NCI-H2081 (cell line): ENCODE measurements around the gene GFY.
A peak's percentile ranks its signal among the peaks of the same experiment; 100 is the strongest.
"Not testable (repeated sequence)": the region's sequence is repeated elsewhere in the genome, so short reads cannot be mapped to it uniquely, and the experiment has no call there.

ENCODE experiments used
- DNase-seq, 2 experiments: peaks; one replicate each; lab custom pipeline; 2025; lab: John Stamatoyannopoulos, UW

Gene GFY

GRCh38 chr19:49444100-49444700, 19.0 kb downstream of the GFY start:
- not testable (repeated sequence) for DNase-seq

DNA sequence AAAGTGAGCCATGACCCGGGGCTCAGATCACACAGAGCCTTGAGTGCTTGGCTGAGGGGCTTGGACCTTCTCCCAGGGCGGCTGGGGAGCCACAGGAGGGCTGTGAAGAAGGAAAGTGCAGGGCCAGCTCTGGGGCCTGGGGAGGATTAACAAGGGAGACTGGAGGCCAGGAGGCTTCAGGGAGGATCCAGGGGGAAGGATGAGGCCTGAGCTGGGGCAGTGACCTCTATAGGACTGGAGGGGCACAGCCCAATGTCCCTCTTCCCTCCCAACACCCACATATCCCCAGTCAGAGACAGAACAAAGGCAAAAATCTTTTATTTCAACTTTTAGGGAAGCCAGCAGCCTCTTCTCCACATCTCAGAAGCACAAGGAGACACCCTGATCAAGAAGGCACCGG, 20.8 kb downstream of the GFY start:
- no peak for DNase-seq

DNA sequence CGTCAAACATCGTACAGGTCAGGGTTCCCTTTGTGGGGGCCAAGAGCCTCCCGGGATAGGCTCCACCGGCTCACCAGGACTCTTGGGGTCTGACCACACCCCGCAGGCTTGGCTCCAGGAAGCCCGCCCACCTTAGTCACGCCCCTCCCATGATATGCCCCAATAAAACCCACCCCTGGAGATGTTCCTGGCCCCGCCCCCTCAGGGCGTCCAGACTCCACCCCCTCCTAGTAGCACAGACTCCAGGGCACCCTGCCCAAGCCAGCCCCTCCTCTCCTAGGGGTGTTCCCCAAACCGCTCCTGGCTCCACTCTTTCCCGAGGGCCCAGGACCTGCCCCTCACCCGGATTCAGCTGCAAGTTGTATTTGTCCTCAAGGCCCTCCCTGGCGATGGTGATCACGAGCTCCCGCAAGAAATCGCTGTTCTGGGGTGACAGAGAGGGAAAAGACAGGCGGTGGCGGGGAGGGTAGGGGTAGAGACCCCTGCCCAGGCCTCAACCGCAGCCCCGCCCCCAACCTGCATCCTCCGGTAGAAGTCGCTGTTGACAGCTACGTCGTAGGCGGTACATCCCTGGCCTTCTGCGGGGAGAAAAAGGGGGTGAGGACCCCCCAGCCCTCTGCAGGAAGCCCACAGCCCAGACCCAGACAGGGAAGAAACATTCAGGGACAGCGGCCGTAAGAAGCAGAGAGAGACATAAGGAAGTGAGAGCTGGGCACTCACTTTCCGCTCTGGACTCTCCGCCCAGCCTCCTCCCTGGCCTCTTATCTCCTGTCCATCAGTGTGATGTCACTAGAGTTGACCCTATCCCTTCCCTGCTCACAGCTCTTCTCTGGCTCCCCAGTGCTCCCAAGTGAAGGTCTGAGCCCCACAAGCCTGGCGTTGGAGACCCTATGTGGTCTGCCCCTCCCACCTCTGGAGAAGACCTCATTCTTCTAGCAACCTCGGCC, 22.6 kb downstream of the GFY start:
- no peak for DNase-seq

GRCh38 chr19:49448432-49448786, 23.2 kb downstream of the GFY start:
- no peak for DNase-seq

- DNase-seq = no peak
Measured at GRCh38 chr19:49450405-49450804, 25.2 kb downstream of the GFY start.

- DNase-seq = peak; percentile 98 to 99
Measured at GRCh38 chr19:49451430-49452181, 26.4 kb downstream of the GFY start, which contains the start of gene PIH1D1. TSS of gene PIH1D1 (minus strand) at chr19:49451814. CDS start at chr19:49451574, 240 bp downstream.

DNA sequence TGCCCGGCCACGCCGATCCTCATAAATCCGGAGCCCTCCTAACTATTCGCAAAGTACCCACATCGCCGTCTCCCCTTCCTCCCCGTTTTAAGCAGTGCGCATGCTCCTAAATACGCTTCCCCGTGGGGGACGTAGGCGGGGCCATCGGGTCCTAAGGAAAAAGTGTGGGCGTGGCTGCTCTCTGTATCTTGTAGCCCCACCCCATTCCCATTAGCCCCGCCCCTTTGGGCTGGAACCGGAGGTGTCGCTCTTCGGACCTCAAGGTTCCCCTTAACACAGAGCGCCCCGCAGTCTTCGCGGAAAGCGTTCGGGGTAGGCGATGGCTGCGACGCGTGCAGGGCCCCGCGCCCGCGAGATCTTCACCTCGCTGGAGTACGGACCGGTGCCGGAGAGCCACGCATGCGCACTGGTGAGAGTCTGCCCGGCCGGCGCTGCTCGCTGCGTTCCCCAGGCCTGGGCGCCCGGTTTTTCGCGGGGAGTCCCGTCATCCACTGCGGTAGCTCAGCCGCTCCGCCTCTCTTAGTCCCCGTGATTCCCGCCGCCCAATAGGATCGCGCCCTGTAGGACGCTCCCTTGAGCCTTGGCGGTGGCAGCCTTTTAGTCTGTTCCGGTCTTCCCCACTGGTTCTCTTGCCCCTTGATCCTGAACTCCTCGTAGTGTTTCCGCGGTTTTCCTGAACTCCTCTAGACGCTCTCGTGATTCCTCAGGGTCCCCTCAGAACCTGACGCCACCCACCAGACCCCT, 28.0 kb downstream of the GFY start, which contains the start of gene ALDH16A1:
TSS of gene ALDH16A1 (plus strand) at position 213 of the 744 bp plus-strand sequence. CDS start at position 320, 107 bp downstream.
- peak; percentile 97 to 98 for DNase-seq

- DNase-seq = no peak
Measured at GRCh38 chr19:49453757-49454240, 28.6 kb downstream of the GFY start.

- DNase-seq = no peak
Measured at GRCh38 chr19:49455773-49456172, 30.6 kb downstream of the GFY start.

GRCh38 chr19:49456326-49456725, 31.1 kb downstream of the GFY start:
- no peak for DNase-seq

DNA sequence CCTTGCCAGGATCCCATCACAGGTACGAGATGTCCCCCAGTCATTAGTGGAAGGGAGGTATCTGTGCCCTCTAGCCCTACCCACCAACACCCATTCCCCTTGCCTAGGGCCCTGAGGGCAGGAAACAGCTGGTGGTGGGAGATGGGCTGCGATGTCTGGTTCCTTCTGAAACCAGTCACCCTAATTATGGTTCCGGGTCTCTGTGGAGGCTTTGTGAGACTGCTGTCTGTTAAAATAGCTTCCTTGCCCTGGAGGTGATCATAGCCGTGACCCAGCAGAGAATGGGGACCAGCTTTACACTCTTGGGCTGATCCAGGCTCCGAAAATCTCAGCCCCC, 33.3 kb downstream of the GFY start:
- DNase-seq = no peak

DNA sequence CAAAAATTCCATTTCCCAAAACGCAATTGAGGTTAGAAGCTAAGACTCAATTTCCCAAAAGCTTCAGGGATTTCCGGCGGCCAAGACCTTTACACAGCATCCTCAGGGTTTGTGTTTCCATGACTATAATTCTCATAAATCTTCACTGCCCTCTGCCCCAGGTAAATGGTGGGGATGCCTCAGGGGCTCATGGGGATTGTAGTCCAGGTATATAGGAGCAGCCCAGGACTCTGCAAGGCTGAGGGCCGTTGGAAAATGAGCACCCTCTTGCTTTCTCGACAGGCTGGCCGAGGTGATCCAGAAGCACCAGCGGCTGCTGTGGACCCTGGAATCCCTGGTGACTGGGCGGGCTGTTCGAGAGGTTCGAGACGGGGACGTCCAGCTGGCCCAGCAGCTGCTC, 34.2 kb downstream of the GFY start:
- DNase-seq = no peak

DNA sequence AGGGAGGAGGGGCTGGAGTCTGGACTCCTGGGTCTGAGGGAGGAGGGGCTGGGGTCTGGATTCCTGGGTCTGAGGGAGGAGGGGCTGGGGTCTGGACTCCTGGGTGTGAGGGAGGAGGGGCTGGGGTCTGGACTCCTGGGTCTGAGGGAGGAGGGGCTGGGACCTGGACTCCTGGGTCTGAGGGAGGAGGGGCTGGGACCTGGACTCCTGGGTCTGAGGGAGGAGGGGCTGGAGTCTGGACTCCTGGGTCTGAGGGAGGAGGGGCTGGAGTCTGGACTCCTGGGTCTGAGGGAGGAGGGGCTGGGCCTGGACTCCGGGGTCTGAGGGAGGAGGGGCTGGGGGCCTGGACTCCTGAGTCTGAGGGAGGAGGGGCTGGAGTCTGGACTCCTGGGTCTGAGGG, 35.9 kb downstream of the GFY start:
- not testable (repeated sequence) for DNase-seq

- DNase-seq = no peak
Measured at GRCh38 chr19:49461656-49462055, 36.5 kb downstream of the GFY start.

DNA sequence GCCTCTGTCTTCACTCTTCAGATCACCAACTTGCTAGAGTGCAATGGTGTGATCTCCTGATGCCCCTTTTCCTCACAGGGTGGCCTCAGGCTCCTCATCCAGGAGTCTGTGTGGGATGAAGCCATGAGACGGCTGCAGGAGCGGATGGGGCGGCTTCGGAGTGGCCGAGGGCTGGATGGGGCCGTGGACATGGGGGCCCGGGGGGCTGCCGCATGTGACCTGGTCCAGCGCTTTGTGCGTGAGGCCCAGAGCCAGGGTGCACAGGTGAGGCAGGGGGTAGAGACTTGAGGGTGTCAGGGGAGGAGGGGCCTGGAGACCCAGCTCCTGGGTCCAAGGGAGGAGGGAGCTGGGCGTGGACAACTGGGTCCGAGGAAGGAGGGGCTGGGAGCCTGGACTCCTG, 37.3 kb downstream of the GFY start:
- DNase-seq = no peak

DNA sequence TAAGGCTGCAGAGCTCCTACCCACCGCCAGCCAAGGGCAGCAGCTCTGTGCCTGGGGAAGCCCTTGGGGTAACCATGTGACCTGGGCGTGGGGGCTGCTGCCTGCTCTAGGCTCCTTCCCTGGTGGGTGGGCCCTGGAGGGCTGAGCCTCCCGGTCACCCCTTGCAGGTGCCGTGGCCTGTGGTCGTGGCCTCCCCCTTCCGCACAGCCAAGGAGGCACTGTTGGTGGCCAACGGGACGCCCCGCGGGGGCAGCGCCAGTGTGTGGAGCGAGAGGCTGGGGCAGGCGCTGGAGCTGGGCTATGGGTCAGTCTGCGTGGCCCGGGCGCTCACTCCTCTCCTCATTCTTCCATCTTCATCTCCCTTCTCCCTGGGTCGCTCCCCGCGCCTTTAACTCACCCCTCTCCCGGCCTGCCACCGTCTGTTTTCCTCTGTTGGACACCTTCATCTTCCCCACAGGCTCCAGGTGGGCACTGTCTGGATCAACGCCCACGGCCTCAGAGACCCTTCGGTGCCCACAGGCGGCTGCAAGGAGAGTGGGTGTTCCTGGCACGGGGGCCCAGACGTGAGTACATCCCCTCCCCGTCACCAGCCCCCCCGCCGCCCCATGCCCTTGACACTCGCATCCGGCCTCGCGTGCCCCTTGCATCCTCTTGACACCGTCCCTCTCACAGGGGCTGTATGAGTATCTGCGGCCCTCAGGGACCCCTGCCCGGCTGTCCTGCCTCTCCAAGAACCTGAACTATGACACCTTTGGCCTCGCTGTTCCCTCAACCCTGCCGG, 39.0 kb downstream of the GFY start:
- no peak for DNase-seq

- no peak for DNase-seq
Measured at GRCh38 chr19:49465371-49465770, 40.2 kb downstream of the GFY start.

DNA sequence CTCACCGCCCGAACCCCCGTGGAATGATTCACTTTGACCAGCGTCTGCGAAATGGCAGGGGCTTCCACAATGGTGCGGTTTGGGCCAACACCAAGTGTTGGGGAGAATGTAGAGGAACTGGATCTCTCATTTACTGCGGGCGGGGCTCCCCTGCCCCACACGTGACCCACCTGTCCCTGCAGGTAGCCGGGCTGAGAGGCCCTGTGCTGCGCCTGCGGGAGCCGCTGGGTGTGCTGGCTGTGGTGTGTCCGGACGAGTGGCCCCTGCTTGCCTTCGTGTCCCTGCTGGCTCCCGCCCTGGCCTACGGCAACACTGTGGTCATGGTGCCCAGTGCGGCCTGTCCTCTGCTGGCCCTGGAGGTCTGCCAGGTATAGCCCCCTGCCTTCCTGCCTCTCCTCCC, 43.0 kb downstream of the GFY start:
- DNase-seq = no peak

DNA sequence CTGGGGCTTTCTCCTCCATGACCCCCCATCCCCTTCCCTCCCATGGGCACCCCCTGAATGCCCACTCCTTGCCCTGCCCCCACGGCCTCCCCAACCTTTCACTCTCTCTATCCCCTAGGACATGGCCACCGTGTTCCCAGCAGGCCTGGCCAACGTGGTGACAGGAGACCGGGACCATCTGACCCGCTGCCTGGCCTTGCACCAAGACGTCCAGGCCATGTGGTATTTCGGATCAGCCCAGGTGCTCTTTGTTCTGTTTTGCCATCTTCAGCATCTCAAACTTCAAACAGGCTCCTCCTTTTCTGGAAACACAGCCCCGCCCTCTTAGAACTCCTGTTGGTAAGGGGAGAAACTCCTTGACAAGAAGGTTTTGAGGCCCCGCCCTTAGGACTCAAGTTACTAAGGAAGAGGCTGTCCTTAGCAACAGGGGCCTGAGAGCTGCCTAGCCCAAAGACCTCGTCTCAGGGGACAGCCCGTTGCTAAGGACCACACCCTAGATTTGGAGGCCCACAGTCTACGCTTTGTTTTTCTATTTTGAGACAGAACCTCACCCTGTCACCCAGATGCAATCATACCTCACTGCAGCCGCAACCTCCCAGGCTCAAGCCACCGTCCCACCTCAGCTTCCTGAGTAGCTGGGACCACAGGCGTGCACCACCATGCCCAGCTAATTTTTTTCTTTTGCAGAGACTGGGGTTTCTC, 43.7 kb downstream of the GFY start:
- peak in 1 of 2 experiments; percentile 27 for DNase-seq
